Nephron (organoid): ENCODE measurements around the gene WBP2.
A peak's percentile ranks its signal among the peaks of the same experiment; 100 is the strongest.

ENCODE experiments used
- H3K27ac Mint-ChIP-seq, 3 experiments: 2 replicates each; pipeline ENCODE4 v1.8.0; 2020; ENCODE audit warnings: mixed read lengths in 3 of 3, mild to moderate bottlenecking in 2 of 3, moderate library complexity in 1 of 3
- H3K27me3 Mint-ChIP-seq: 2 replicates; pipeline ENCODE4 v1.8.0; 2021; ENCODE audit warnings: low read depth, mild to moderate bottlenecking, moderate library complexity, mixed read lengths
- H3K36me3 Mint-ChIP-seq: 2 replicates; pipeline ENCODE4 v1.8.0; 2020; ENCODE audit warnings: low read depth, mixed read lengths
- H3K4me1 Mint-ChIP-seq: 2 replicates; pipeline ENCODE4 v1.8.0; 2020; ENCODE audit warnings: mixed read lengths
- H3K4me3 Mint-ChIP-seq, 3 experiments: 2 replicates each; pipeline ENCODE4 v1.8.0; 2020; ENCODE audit warnings: mild to moderate bottlenecking in 3 of 3, mixed read lengths in 3 of 3, moderate library complexity in 2 of 3
- H3K9me3 Mint-ChIP-seq: 2 replicates; pipeline ENCODE4 v1.8.0; 2020; ENCODE audit warnings: mixed read lengths
- CTCF ChIP-seq, 3 experiments: fragments of 200-600 bp; sonication (generic); IDR thresholded peaks; one replicate each; pipeline ENCODE4 v1.5.0; 2021; ENCODE audit warnings: antibody characterized with exemption in 3 of 3; ENCODE audit not compliant: unreplicated experiment in 3 of 3

WBP2 gene

GRCh38 chr17:75849724-75850123, 5.4 kb downstream of the WBP2 start:
- peak overlapping the region in 2 of 3 experiments; percentile 67 to 87 for H3K27ac Mint-ChIP-seq
- H3K27me3 Mint-ChIP-seq = no peaks in the 10 kb centered on the region
- H3K4me3 Mint-ChIP-seq = no peak overlapping the region
- no peak for TF ChIP-seq CTCF (IDR thresholded peaks at IDR 0.05; ENCODE audit: unreplicated experiment in 3 of 3)
- peaks cover 38% of the 10 kb centered on the region for H3K36me3 Mint-ChIP-seq
- peaks cover 33% of the 10 kb centered on the region for H3K4me1 Mint-ChIP-seq
- H3K9me3 Mint-ChIP-seq = no peaks in the 10 kb centered on the region

- H3K4me1 Mint-ChIP-seq = peaks cover 29% of the 10 kb centered on the region
- H3K27ac Mint-ChIP-seq = peak overlapping the region in 2 of 3 experiments; percentile 67 to 87
- TF ChIP-seq CTCF (IDR thresholded peaks at IDR 0.05; ENCODE audit: unreplicated experiment in 3 of 3) = no peak
- no peaks in the 10 kb centered on the region for H3K27me3 Mint-ChIP-seq
- no peaks in the 10 kb centered on the region for H3K9me3 Mint-ChIP-seq
- peaks cover 38% of the 10 kb centered on the region for H3K36me3 Mint-ChIP-seq
- no peak overlapping the region for H3K4me3 Mint-ChIP-seq
Measured at GRCh38 chr17:75849279-75849646, 5.9 kb downstream of the WBP2 start.

GRCh38 chr17:75848523-75849278, 6.4 kb downstream of the WBP2 start:
- Mint-ChIP-seq H3K36me3 (peaks cover 38% of the 10 kb centered on the region), H3K4me1 (peaks cover 27% of the 10 kb centered on the region), H3K9me3 (no peaks in the 10 kb centered on the region), H3K27ac (peak overlapping the region; percentile 58 to 87 (median 59)), H3K4me3 (peak overlapping the region in 1 of 3 experiments; percentile 55), H3K27me3 (no peaks in the 10 kb centered on the region)
- TF ChIP-seq CTCF (IDR thresholded peaks at IDR 0.05; ENCODE audit: unreplicated experiment in 3 of 3) = peak; percentile 59 to 63 (median 60)

- TF ChIP-seq CTCF (IDR thresholded peaks at IDR 0.05; ENCODE audit: unreplicated experiment in 3 of 3) = no peak
- Mint-ChIP-seq H3K9me3 (no peaks in the 10 kb centered on the region), H3K4me1 (peaks cover 27% of the 10 kb centered on the region), H3K27ac (peak overlapping the region; percentile 46 to 87 (median 58)), H3K4me3 (peak overlapping the region in 1 of 3 experiments; percentile 55), H3K27me3 (no peaks in the 10 kb centered on the region), H3K36me3 (peaks cover 38% of the 10 kb centered on the region)
Measured at GRCh38 chr17:75847614-75848522, 7.3 kb downstream of the WBP2 start.

- Mint-ChIP-seq H3K27ac (no peak overlapping the region), H3K36me3 (peaks cover 38% of the 10 kb centered on the region), H3K4me3 (no peak overlapping the region), H3K27me3 (no peaks in the 10 kb centered on the region), H3K4me1 (peaks cover 27% of the 10 kb centered on the region), H3K9me3 (no peaks in the 10 kb centered on the region)
- TF ChIP-seq CTCF (IDR thresholded peaks at IDR 0.05; ENCODE audit: unreplicated experiment in 3 of 3) = no peak
Measured at GRCh38 chr17:75846692-75847613, 8.2 kb downstream of the WBP2 start.
